ENCODE results near the gene PLEK2. TPM values are rescaled to one million over a fixed set of nuclear protein-coding genes. Genes with fewer than 3 reads are reported as not detected.
"Not testable (repeated sequence)": the region's sequence is repeated elsewhere in the genome, so short reads cannot be mapped to it uniquely, and the experiment has no call there.

The PLEK2 gene
- total RNA-seq, 4 donors from 2014 or later, result 22.0 to 75.2 (median 58.6) TPM

DNA sequence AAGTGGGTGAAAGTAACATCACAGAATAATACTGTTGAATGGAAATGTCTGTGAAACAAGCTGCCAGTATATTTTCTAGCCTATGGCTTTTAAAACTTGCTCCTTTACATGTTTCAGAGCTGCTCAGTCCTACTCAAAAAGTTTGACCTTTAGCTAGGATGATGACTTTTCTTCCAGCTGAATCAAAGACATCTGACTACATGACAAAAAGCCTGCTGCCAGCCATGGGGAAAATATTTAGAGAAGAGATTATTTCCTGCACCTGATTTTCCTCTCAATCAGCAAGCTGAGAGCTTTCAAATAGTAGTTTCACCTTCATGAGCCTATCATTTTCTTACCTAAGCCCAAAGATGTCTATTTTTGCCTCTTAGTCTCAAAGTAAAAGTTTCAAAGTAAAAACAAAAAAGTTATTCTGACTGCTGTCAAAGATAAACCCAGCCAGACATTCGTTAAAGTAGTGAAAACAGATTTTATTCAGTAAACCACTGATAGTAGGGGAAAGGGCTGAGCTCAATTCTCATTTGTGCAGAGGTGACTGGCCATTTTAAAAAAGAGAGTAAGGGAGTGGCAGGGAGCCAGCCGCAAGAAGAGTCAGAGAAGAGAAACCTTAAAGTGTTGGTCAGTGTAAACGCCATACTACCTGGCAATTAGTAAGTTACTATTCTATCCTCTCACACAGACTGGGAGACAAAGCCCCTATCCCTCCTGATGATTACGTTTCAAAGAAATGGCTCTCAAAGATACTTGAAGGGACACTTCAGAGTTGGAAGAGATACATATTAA, 54.6 kb downstream of the PLEK2 start:
- no peak for TF ChIP-seq POLR2A (IDR thresholded peaks at IDR 0.05)
- 32 to 42% methylated on average over 4 of the region's 4 CpGs for WGBS, 2 donors
- no peak overlapping the region for H3K4me3 ChIP-seq (replicated peaks in 1 of 3)
- H3K36me3 ChIP-seq, result peaks cover 0 to 2% of the 10 kb centered on the region in 2 donors
- H3K27ac ChIP-seq, result peak overlapping the region; percentile 8 to 96 (median 72)
- DNase-seq, result peak; percentile 25 to 29
- intact Hi-C loops (cut with DNase I), result no loop called here
- no peaks in the 10 kb centered on the region for H3K9me3 ChIP-seq
- peaks cover 31 to 43% of the 10 kb centered on the region in 2 donors for H3K4me1 ChIP-seq
- H3K27me3 ChIP-seq, result no peaks in the 10 kb centered on the region

DNA sequence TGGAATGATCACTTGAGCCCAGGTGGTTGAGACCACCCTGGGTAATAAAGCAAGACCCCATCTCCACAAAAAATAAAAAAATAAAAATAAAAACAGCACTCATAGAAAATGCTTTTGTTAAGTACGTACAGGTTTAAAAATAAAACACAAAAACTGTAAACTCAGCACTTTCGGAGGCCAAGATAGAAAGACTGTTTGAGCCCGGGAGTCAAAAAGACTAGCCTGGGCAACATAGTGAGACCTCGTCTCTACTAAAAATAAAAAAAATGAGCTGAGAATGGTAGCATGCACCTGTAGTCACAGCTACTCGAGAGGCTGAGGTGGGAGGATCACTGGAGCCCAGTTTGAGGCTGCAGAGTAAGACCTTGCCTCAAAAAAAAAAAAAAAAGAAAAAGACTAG, 59.9 kb downstream of the PLEK2 start:
- Histone ChIP-seq H3K27ac (no peak overlapping the region), H3K36me3 (peaks cover 28 to 44% of the 10 kb centered on the region in 2 donors), H3K9me3 (no peaks in the 10 kb centered on the region), H3K27me3 (no peaks in the 10 kb centered on the region), H3K4me1 (peaks cover 4 to 11% of the 10 kb centered on the region in 2 donors), H3K4me3 (replicated peaks in 1 of 3) (no peak overlapping the region)
- TF ChIP-seq, protein P1, sequence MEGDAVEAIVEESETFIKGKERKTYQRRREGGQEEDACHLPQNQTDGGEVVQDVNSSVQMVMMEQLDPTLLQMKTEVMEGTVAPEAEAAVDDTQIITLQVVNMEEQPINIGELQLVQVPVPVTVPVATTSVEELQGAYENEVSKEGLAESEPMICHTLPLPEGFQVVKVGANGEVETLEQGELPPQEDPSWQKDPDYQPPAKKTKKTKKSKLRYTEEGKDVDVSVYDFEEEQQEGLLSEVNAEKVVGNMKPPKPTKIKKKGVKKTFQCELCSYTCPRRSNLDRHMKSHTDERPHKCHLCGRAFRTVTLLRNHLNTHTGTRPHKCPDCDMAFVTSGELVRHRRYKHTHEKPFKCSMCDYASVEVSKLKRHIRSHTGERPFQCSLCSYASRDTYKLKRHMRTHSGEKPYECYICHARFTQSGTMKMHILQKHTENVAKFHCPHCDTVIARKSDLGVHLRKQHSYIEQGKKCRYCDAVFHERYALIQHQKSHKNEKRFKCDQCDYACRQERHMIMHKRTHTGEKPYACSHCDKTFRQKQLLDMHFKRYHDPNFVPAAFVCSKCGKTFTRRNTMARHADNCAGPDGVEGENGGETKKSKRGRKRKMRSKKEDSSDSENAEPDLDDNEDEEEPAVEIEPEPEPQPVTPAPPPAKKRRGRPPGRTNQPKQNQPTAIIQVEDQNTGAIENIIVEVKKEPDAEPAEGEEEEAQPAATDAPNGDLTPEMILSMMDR (IDR thresholded peaks at IDR 0.05), result no peak
- TF ChIP-seq POLR2A (IDR thresholded peaks at IDR 0.05), result no peak
- intact Hi-C loops (cut with DNase I), result no loop called here
- WGBS, 2 donors, result 89 to 92% methylated on average over 5 of the region's 5 CpGs
- no peak for DNase-seq

DNA sequence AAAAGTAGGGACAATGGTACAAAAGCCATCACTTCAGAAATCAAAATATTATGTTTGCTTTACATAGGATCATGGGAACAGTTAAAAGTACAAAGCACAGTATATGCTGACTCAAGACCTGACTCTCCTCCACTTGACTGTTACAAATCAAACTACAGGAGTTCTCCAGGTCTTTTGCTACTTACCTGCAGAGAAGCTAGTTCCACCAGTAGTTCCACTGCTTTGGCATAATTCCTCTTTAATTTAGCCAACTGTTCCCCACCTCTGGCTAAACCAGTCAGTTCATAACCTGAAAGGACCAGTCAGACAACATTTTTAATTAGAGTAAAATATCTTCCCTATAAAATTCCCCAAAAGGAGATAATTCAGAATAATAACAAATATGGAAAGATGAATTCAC, 66.4 kb downstream of the PLEK2 start:
- H3K9me3 ChIP-seq, result no peaks in the 10 kb centered on the region
- TF ChIP-seq, protein P1 (IDR thresholded peaks at IDR 0.05), result no peak
- no peak for TF ChIP-seq POLR2A (IDR thresholded peaks at IDR 0.05)
- peaks cover 43 to 60% of the 10 kb centered on the region in 2 donors for H3K36me3 ChIP-seq
- H3K4me1 ChIP-seq, result peaks cover 11 to 12% of the 10 kb centered on the region in 2 donors
- H3K4me3 ChIP-seq (replicated peaks in 1 of 3), result no peak overlapping the region
- no peaks in the 10 kb centered on the region for H3K27me3 ChIP-seq
- no peak for DNase-seq
- intact Hi-C loops (cut with DNase I), result no loop called here
- H3K27ac ChIP-seq, result peak overlapping the region; percentile 25 to 61 (median 41)

DNA sequence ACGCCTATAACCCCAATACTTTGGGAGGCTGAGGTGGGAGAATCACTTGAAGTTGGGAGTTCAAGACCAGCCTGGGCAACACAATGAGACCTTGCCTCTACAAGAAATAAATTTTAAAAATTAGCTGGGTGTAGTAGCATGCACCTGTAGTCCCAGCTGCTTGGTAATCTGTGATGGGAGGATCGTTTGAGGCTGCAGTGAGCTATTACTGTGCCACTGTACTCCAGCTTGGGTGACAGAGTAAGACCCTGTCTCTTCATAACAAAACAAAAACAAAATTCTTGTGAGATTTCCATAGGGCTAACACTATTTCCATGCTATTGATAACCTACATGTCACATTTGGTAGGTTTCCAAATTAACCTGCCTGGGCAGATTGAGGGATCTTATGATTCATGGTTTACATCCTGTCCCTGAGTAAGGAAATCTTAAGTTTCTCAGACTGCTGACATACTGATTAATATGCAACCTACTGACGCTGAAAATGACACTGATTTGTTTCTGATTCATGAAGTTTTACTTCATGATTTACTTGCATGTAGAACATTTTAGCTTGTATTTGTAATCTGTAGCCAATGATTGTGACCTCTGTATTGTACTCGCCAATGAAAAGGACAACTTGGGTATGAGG, 68.2 kb downstream of the PLEK2 start:
- H3K27ac ChIP-seq, result peak overlapping the region in 1 of 3 donors; percentile 13
- 92 to 93% methylated on average over 4 of the region's 4 CpGs for WGBS, 2 donors
- intact Hi-C loops (cut with DNase I), result no loop called here
- no peak overlapping the region for H3K4me3 ChIP-seq (replicated peaks in 1 of 3)
- no peak for DNase-seq
- peaks cover 35 to 49% of the 10 kb centered on the region in 2 donors for H3K36me3 ChIP-seq
- H3K9me3 ChIP-seq, result no peaks in the 10 kb centered on the region
- no peaks in the 10 kb centered on the region for H3K27me3 ChIP-seq
- peaks cover 11 to 12% of the 10 kb centered on the region in 2 donors for H3K4me1 ChIP-seq
- TF ChIP-seq POLR2A (IDR thresholded peaks at IDR 0.05), result no peak

DNA sequence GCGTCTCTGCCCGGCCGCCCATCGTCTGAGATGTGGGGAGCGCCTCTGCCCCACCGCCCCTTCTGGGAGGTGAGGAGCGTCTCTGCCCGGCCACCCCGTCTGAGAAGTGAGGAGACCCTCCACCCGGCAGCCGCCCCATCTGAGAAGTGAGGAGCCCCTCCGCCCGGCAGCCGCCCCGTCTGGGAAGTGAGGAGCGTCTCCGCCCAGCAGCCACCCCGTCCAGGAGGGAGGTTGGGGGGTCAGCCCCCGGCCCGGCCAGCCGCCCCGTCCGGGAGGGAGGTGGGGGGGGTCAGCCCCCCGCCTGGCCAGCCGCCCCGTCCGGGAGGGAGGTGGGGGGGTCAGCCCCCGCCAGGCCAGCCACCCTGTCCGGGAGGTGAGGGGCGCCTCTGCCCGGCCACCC, 70.7 kb downstream of the PLEK2 start:
- Histone ChIP-seq H3K4me1 (peaks cover 11 to 13% of the 10 kb centered on the region in 2 donors), H3K36me3 (peaks cover 27 to 51% of the 10 kb centered on the region in 2 donors), H3K27ac (peak overlapping the region in 1 of 3 donors; percentile 33)
- H3K4me3 ChIP-seq (replicated peaks in 1 of 3); intact Hi-C loops (cut with DNase I); H3K27me3 ChIP-seq; H3K9me3 ChIP-seq; DNase-seq: not testable (repeated sequence)
- 100% methylated on average over 2 to 3 of the region's 31 CpGs for whole genome bisulfite sequencing, 2 donors

Small RNA genes within 50 kb of the gene (microRNA-seq; reads per million reads assigned to microRNA genes)
- gene MIR5694, result not detected

Small RNA genes within 50 kb of the gene (small RNA-seq; reads per million reads assigned to genes)
- not detected for gene MIR5694
- gene RF00019, result not detected

Other genes with a start within 250 kb of the PLEK2 start
- not detected for gene GARIN2, start 222.7 kb downstream of the PLEK2 start, total RNA-seq
- 10 to 100 TPM; 62.6 to 88.4 (median 77.5) TPM for gene PALS1, start 170.7 kb downstream of the PLEK2 start, total RNA-seq
- gene ATP6V1D, start 52.4 kb downstream of the PLEK2 start, total RNA-seq, result 100 to 1,000 TPM; 123 to 220 (median 192) TPM
- gene EIF2S1, start 51.8 kb downstream of the PLEK2 start, total RNA-seq, result 10 to 100 TPM; 53.3 to 98.5 (median 69.6) TPM
- gene TMEM229B, start 76.6 kb upstream of the PLEK2 start, total RNA-seq, result 10 to 100 TPM; 27.3 to 63.5 (median 35.0) TPM
- gene PLEKHH1, start 121.1 kb upstream of the PLEK2 start, total RNA-seq, result 100 to 1,000 TPM; 225 to 336 (median 241) TPM
- 100 to 1,000 TPM in 1 of 4 donors, 10 to 100 TPM in 3; 43.0 to 103 (median 63.1) TPM for gene PIGH, start 188.1 kb upstream of the PLEK2 start, total RNA-seq
- gene ARG2, start 207.8 kb upstream of the PLEK2 start, total RNA-seq, result 100 to 1,000 TPM in 2 of 4 donors, 10 to 100 TPM in 2; 76.1 to 160 (median 95.0) TPM